ENCODE data around the gene FAM149B1.
"Not testable (repeated sequence)": the region's sequence is repeated elsewhere in the genome, so short reads cannot be mapped to it uniquely, and the experiment has no call there.

Gene FAM149B1

GRCh38 chr10:73136627-73137026, 31.3 kb upstream of the FAM149B1 start:
- no peak overlapping the region for H3K4me2 ChIP-seq (ENCODE audit: insufficient read depth, low read length)
- no peaks in the 10 kb centered on the region for H4K20me1 ChIP-seq (ENCODE audit: insufficient read depth, low read length)
- no peak overlapping the region for H3K4me3 ChIP-seq (ENCODE audit: low read depth in 1 of 2, low read length in 2 of 2)
- peaks cover 87% of the 10 kb centered on the region for H3K36me3 ChIP-seq (ENCODE audit: insufficient read depth, low read length)
- no peak overlapping the region for H3K27ac ChIP-seq (ENCODE audit: low read length)
- no peaks in the 10 kb centered on the region for H3K27me3 ChIP-seq (ENCODE audit: insufficient read depth, low read length, poor library complexity)
- no peaks in the 10 kb centered on the region for H3K79me2 ChIP-seq (ENCODE audit: insufficient read depth, low read length)
- DNase-seq = no peak
- no peak overlapping the region for H2AFZ ChIP-seq (ENCODE audit: low read depth, low read length)
- no peaks in the 10 kb centered on the region for H3K4me1 ChIP-seq (ENCODE audit: insufficient read depth, low read length)
- no peak for ATAC-seq (ENCODE audit: insufficient read depth, low read depth)
- no peaks in the 10 kb centered on the region for H3K9me3 ChIP-seq (ENCODE audit: insufficient read depth, low read length, severe bottlenecking)
- TF ChIP-seq EZH2 (IDR thresholded peaks at IDR 0.05; ENCODE audit: borderline replicate concordance, low read depth, low read length, severe bottlenecking) = no peak
- TF ChIP-seq, protein P1, sequence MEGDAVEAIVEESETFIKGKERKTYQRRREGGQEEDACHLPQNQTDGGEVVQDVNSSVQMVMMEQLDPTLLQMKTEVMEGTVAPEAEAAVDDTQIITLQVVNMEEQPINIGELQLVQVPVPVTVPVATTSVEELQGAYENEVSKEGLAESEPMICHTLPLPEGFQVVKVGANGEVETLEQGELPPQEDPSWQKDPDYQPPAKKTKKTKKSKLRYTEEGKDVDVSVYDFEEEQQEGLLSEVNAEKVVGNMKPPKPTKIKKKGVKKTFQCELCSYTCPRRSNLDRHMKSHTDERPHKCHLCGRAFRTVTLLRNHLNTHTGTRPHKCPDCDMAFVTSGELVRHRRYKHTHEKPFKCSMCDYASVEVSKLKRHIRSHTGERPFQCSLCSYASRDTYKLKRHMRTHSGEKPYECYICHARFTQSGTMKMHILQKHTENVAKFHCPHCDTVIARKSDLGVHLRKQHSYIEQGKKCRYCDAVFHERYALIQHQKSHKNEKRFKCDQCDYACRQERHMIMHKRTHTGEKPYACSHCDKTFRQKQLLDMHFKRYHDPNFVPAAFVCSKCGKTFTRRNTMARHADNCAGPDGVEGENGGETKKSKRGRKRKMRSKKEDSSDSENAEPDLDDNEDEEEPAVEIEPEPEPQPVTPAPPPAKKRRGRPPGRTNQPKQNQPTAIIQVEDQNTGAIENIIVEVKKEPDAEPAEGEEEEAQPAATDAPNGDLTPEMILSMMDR (IDR thresholded peaks at IDR 0.05; ENCODE audit: borderline replicate concordance, extremely low read depth, low read length, poor library complexity, severe bottlenecking) = no peak
- no peak overlapping the region for H3K9ac ChIP-seq (ENCODE audit: low read depth, low read length)

DNA sequence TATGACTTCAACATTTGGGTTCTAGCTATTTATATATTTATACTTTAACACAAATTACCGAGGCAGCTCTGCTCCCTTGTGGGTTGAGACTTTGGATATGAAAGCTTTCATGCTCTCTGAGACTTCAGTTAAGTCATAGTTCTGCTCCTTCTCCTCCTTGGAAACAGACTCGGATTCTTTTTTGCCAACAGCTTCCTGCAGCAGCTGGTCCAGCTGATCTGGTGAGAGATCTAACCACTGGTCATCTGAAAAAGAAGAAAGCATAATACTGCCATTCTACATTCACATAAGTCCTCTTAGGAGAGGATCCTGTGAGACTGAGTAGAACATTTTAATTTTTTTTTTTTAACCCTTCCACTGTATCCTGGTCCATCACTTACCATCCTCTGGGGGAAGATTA, 28.7 kb upstream of the FAM149B1 start:
- Histone ChIP-seq H4K20me1 (ENCODE audit: insufficient read depth, low read length) (no peaks in the 10 kb centered on the region), H3K4me3 (ENCODE audit: low read depth in 1 of 2, low read length in 2 of 2) (no peak overlapping the region), H3K27me3 (ENCODE audit: insufficient read depth, low read length, poor library complexity) (no peaks in the 10 kb centered on the region), H3K36me3 (ENCODE audit: insufficient read depth, low read length) (peaks cover 83% of the 10 kb centered on the region), H3K4me1 (ENCODE audit: insufficient read depth, low read length) (no peaks in the 10 kb centered on the region), H2AFZ (ENCODE audit: low read depth, low read length) (no peak overlapping the region), H3K4me2 (ENCODE audit: insufficient read depth, low read length) (no peak overlapping the region), H3K27ac (ENCODE audit: low read length) (no peak overlapping the region), H3K9me3 (ENCODE audit: insufficient read depth, low read length, severe bottlenecking) (no peaks in the 10 kb centered on the region), H3K9ac (ENCODE audit: low read depth, low read length) (no peak overlapping the region), H3K79me2 (ENCODE audit: insufficient read depth, low read length) (no peaks in the 10 kb centered on the region)
- DNase-seq = no peak
- TF ChIP-seq EZH2 (IDR thresholded peaks at IDR 0.05; ENCODE audit: borderline replicate concordance, low read depth, low read length, severe bottlenecking) = no peak
- TF ChIP-seq, protein P1 (IDR thresholded peaks at IDR 0.05; ENCODE audit: borderline replicate concordance, extremely low read depth, low read length, poor library complexity, severe bottlenecking) = no peak
- no peak for ATAC-seq (ENCODE audit: insufficient read depth, low read depth)

DNA sequence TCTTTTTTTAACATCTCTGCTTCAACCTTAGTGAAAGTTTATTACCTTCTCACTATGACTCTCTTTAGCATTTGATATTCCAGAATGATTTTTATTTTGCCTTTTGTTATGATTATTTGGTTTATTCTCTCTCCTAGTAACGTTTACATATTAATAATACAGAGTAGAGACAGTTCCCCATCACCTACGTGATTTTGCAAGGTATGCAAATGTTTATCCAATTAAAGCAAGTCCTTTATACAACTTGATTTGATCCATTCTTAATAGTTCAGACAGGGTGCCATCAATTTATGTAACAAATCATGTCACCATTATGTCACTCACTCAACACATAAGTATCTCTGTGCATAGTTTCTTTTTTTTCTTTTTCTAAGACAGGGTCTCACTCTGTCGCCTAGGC, 26.3 kb upstream of the FAM149B1 start:
- no peak overlapping the region for H3K4me3 ChIP-seq (ENCODE audit: low read depth in 1 of 2, low read length in 2 of 2)
- ATAC-seq (ENCODE audit: insufficient read depth, low read depth) (no peak), DNase-seq (no peak)
- no peaks in the 10 kb centered on the region for H3K9me3 ChIP-seq (ENCODE audit: insufficient read depth, low read length, severe bottlenecking)
- no peak overlapping the region for H2AFZ ChIP-seq (ENCODE audit: low read depth, low read length)
- no peaks in the 10 kb centered on the region for H3K4me1 ChIP-seq (ENCODE audit: insufficient read depth, low read length)
- H4K20me1 ChIP-seq (ENCODE audit: insufficient read depth, low read length) = no peaks in the 10 kb centered on the region
- H3K27me3 ChIP-seq (ENCODE audit: insufficient read depth, low read length, poor library complexity) = no peaks in the 10 kb centered on the region
- no peaks in the 10 kb centered on the region for H3K79me2 ChIP-seq (ENCODE audit: insufficient read depth, low read length)
- peaks cover 75% of the 10 kb centered on the region for H3K36me3 ChIP-seq (ENCODE audit: insufficient read depth, low read length)
- H3K4me2 ChIP-seq (ENCODE audit: insufficient read depth, low read length) = no peak overlapping the region
- no peak overlapping the region for H3K27ac ChIP-seq (ENCODE audit: low read length)
- H3K9ac ChIP-seq (ENCODE audit: low read depth, low read length) = no peak overlapping the region
- TF ChIP-seq, protein P1 (IDR thresholded peaks at IDR 0.05; ENCODE audit: borderline replicate concordance, extremely low read depth, low read length, poor library complexity, severe bottlenecking) = no peak
- no peak for TF ChIP-seq EZH2 (IDR thresholded peaks at IDR 0.05; ENCODE audit: borderline replicate concordance, low read depth, low read length, severe bottlenecking)

DNA sequence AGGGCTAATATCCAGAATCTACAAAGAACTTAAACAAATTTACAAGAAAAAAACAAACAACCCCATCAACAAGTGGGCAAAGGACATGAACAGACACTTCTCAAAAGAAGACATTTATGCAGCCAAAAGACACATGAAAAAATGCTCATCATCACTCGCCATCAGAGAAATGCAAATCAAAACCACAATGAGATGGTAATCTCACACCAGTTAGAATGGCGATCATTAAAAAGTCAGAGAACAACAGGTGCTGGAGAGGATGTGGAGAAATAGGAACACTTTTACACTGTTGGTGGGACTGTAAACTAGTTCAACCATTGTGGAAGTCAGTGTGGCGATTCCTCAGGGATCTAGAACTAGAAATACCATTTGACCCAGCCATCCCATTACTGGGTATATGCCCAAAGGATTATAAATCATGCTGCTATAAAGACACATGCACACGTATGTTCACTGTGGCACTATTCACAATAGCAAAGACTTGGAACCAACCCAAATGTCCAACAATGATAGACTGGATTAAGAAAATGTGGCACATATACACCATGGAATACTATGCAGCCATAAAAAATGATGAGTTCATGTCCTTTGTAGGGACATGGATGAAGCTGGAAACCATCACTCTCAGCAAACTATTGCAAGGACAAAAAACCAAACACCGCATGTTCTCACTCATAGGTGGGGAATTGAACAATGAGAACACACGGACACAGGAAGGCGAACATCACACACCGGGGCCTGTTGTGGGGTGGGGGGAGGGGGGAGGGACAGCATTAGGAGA, 17.1 kb upstream of the FAM149B1 start:
- not testable (repeated sequence) for H3K9ac ChIP-seq (ENCODE audit: low read depth, low read length); H3K4me2 ChIP-seq (ENCODE audit: insufficient read depth, low read length); H2AFZ ChIP-seq (ENCODE audit: low read depth, low read length); H3K79me2 ChIP-seq (ENCODE audit: insufficient read depth, low read length); H3K27me3 ChIP-seq (ENCODE audit: insufficient read depth, low read length, poor library complexity); H4K20me1 ChIP-seq (ENCODE audit: insufficient read depth, low read length); DNase-seq; ATAC-seq (ENCODE audit: insufficient read depth, low read depth); H3K4me1 ChIP-seq (ENCODE audit: insufficient read depth, low read length); H3K4me3 ChIP-seq (ENCODE audit: low read depth in 1 of 2, low read length in 2 of 2); H3K27ac ChIP-seq (ENCODE audit: low read length); H3K9me3 ChIP-seq (ENCODE audit: insufficient read depth, low read length, severe bottlenecking)
- peaks cover 70% of the 10 kb centered on the region for H3K36me3 ChIP-seq (ENCODE audit: insufficient read depth, low read length)
